B cell (primary cell): ENCODE data around the gene ARHGEF19. TPM values are rescaled to one million over a fixed set of nuclear protein-coding genes. Genes with fewer than 3 reads are reported as not detected.

Experiments used
- ATAC-seq: fragments of 200-7000 bp; cut with Tn5 transposase; one replicate; pipeline ENCODE4 v1.10.0; 2021; ENCODE audit warnings: low read depth, mild to moderate bottlenecking, moderate number of reproducible peaks, moderate library complexity
- CTCF ChIA-PET: fragments of 350-600 bp; sonication (Branson Sonifier 250); formaldehyde crosslinking; loops from one replicate; lab custom pipeline; 2021; ENCODE audit warnings: antibody characterized with exemption, inconsistent platforms; lab: Charles Lee
- POLR2A ChIA-PET: fragments of 350-600 bp; sonication (Branson Sonifier 250); formaldehyde crosslinking; loops from one replicate; lab custom pipeline; 2021; ENCODE audit warnings: antibody characterized with exemption; lab: Charles Lee
- DNase-seq: peaks from one replicate; pipeline ENCODE4 v3.0.0; 2013
- H2AFZ ChIP-seq: 2 replicates; pipeline ENCODE4 v1.6.1; 2012; ENCODE audit warnings: mild to moderate bottlenecking, low read depth, low read length; ENCODE audit not compliant: insufficient read depth, poor library complexity, severe bottlenecking
- H3K27ac ChIP-seq, 2 donors: 1 replicate in 1 of 2; 2 replicates in 1 of 2; pipeline ENCODE4 v1.5.1; 2012 to 2013; ENCODE audit warnings: low read length in 2 of 2, mild to moderate bottlenecking in 2 of 2, moderate library complexity in 1 of 2
- H3K27me3 ChIP-seq, 4 experiments: fragments of 200-600 bp in 1 of 4; sonication (generic) in 1 of 4; replicated peaks in 1 of 4; 1 replicate in 2 of 4; 2 replicates in 2 of 4; pipeline versions ENCODE4 v1.6.1 to v1.7.0; 2013 to 2016; ENCODE audit warnings: low read length in 3 of 4, mild to moderate bottlenecking in 2 of 4, mixed read lengths in 1 of 4, moderate library complexity in 1 of 4; ENCODE audit not compliant: insufficient read depth in 4 of 4, control insufficient read depth in 3 of 4; ENCODE audit errors: control extremely low read depth in 1 of 4
- H3K36me3 ChIP-seq, 2 experiments: replicated peaks in 1 of 2; 1 replicate in 1 of 2; 2 replicates in 1 of 2; pipeline versions ENCODE4 v1.6.1 to v1.7.1; 2013; ENCODE audit warnings: low read length in 1 of 2; ENCODE audit not compliant: insufficient read depth in 2 of 2, control insufficient read depth in 1 of 2; ENCODE audit errors: control extremely low read depth in 1 of 2, extremely low read depth in 1 of 2
- H3K4me1 ChIP-seq, 2 donors: fragments of 200-600 bp in 1 of 2; sonication (generic) in 1 of 2; 1 replicate in 1 of 2; 2 replicates in 1 of 2; pipeline versions ENCODE4 v1.5.1 to v1.6.1; 2013 to 2017; ENCODE audit warnings: low read length in 2 of 2; ENCODE audit not compliant: control insufficient read depth in 2 of 2, insufficient read depth in 2 of 2
- H3K4me2 ChIP-seq: replicated peaks from 2 replicates; pipeline ENCODE3; 2012; ENCODE audit warnings: mild to moderate bottlenecking, low read depth, low read length; ENCODE audit not compliant: poor library complexity, severe bottlenecking
- H3K4me3 ChIP-seq, 5 experiments: fragments of 200-600 bp in 1 of 5; sonication (generic) in 1 of 5; 1 replicate in 3 of 5; 2 replicates in 2 of 5; pipeline versions ENCODE4 v1.5.1 to v1.7.0; 2011 to 2016; ENCODE audit warnings: low read length in 4 of 5, mild to moderate bottlenecking in 4 of 5, low read depth in 2 of 5, control low read depth in 1 of 5, moderate library complexity in 1 of 5; ENCODE audit not compliant: insufficient read depth in 1 of 5; ENCODE audit errors: control extremely low read depth in 1 of 5, extremely low read depth in 1 of 5
- H3K79me2 ChIP-seq: fragments of 200-600 bp; sonication (generic); one replicate; pipeline ENCODE4 v1.6.0; 2016; ENCODE audit warnings: low read length; ENCODE audit not compliant: control insufficient read depth, insufficient read depth
- H3K9ac ChIP-seq: fragments of 200-600 bp; sonication (generic); 2 replicates; pipeline ENCODE4 v1.6.1; 2017; ENCODE audit warnings: mild to moderate bottlenecking, low read length, moderate library complexity
- H3K9me3 ChIP-seq, 3 donors: one replicate each; pipeline versions ENCODE4 v1.6.1 to v1.7.1; 2013; ENCODE audit warnings: low read length in 2 of 3; ENCODE audit not compliant: control insufficient read depth in 2 of 3, insufficient read depth in 1 of 3; ENCODE audit errors: control extremely low read depth in 1 of 3
- H4K20me1 ChIP-seq: 2 replicates; pipeline ENCODE4 v1.6.0; 2012; ENCODE audit warnings: mild to moderate bottlenecking, low read length; ENCODE audit not compliant: insufficient read depth, control insufficient read depth, poor library complexity, severe bottlenecking
- H3K27ac Mint-ChIP-seq: one replicate; pipeline ENCODE4 v1.8.0; 2021; ENCODE audit warnings: mixed read lengths
- H3K27me3 Mint-ChIP-seq: one replicate; pipeline ENCODE4 v1.8.0; 2021; ENCODE audit warnings: mixed read lengths
- H3K4me1 Mint-ChIP-seq: one replicate; pipeline ENCODE4 v1.8.0; 2021; ENCODE audit warnings: mixed read lengths
- H3K4me3 Mint-ChIP-seq: one replicate; pipeline ENCODE4 v1.8.0; 2021; ENCODE audit warnings: mixed read lengths
- H3K9me3 Mint-ChIP-seq: one replicate; pipeline ENCODE4 v1.8.0; 2022; ENCODE audit warnings: mixed read lengths; ENCODE audit not compliant: insufficient read depth
- EZH2 ChIP-seq: IDR thresholded peaks from 2 replicates; pipeline ENCODE4 v1.6.1; 2012; ENCODE audit warnings: borderline replicate concordance, low read depth, mild to moderate bottlenecking, moderate library complexity, low read length; ENCODE audit not compliant: insufficient read depth, poor library complexity, severe bottlenecking
- WGBS: methylation state at CpG from one replicate; pipeline ENCODE4 v1.1.5; 2013; ENCODE audit warnings: missing lambda C conversion rate; ENCODE audit not compliant: insufficient coverage; 5-methylcytosine and 5-hydroxymethylcytosine counted together
- intact Hi-C: fragments of 100-400 bp; cut with micrococcal nuclease; formaldehyde crosslinking; loops from one replicate; pipeline ENCODE4 v1.10.0; 2022
- polyA plus RNA-seq: library from polyadenylated mRNA; depleted of rRNA; stranded (reverse); fragments of >200 nt; gene quantifications from 2 replicates; pipeline ENCODE4 v1.2.3, GENCODE V29; 2012
- total RNA-seq, 2 donors: library from RNA; stranded (reverse); fragments of 120-200 nt in 1 of 2; gene quantifications; 1 replicate in 1 of 2; 2 replicates in 1 of 2; pipeline versions ENCODE4 v1.2.3 to v1.2.4, GENCODE V29; 2013 to 2022
- TF ChIP-seq, protein P1 (sequence below): fragments of 200-600 bp; IDR thresholded peaks from one replicate; pipeline ENCODE4 v1.8.0; 2022; ENCODE audit warnings: antibody characterized with exemption, mild to moderate bottlenecking

ARHGEF19 gene
- total and polyA plus RNA-seq, 2 donors (not counting 1 experiment from before 2014, with no cell fraction given): 13.9 to 20.9 TPM

DNA sequence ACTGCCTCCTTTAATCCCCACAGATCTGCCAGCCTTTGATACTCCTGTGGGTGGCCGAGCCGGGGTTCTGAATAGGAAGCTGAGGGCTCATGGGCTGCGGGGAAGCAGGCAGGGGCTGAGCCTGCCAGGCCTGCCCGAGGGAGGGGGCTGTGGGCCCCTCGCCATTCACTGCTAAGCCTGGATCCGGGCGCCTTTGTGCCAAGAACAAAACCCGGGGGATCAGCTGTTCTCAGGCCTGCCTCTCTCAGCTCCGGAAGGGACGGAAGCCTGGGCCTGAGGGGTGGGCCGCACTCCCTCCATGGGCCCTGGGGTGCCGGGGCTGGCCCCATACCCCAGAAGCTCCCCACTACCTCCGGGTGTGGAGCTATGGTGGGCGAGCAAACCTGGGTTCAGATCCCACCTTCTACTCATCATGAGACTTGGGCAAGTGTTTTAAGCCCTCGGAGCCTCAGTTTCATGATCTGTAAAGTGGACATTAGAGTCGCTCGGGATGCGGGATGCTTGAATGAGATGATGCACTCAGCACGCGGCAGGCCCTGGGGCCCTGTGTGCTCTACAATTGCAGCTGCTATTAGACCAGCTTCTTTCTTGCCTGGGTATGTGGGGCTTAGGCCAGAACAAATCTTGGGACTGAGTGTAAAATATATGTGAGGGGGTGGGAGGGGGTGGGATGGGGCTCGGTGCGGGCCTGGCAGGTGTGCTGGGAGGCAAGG lies 37.4 kb downstream of the ARHGEF19 start:
- Mint-ChIP-seq H3K27me3 (peaks cover 38% of the 10 kb centered on the region), H3K4me1 (peaks cover 2% of the 10 kb centered on the region), H3K9me3 (no peaks in the 10 kb centered on the region), H3K27ac (no peak overlapping the region), H3K4me3 (no peak overlapping the region)
- Histone ChIP-seq H3K9ac (no peak overlapping the region), H2AFZ (no peak overlapping the region), H3K27ac (no peak overlapping the region), H3K4me3 (no peak overlapping the region), H3K4me2 (no peak overlapping the region), H4K20me1 (no peaks in the 10 kb centered on the region), H3K9me3 (no peaks in the 10 kb centered on the region), H3K4me1 (peaks cover 0 to 1% of the 10 kb centered on the region in 2 donors), H3K79me2 (no peaks in the 10 kb centered on the region), H3K36me3 (no peaks in the 10 kb centered on the region), H3K27me3 (peaks cover 0 to 46% (median 5%) of the 10 kb centered on the region in 4 experiments)
- TF ChIP-seq, protein P1, sequence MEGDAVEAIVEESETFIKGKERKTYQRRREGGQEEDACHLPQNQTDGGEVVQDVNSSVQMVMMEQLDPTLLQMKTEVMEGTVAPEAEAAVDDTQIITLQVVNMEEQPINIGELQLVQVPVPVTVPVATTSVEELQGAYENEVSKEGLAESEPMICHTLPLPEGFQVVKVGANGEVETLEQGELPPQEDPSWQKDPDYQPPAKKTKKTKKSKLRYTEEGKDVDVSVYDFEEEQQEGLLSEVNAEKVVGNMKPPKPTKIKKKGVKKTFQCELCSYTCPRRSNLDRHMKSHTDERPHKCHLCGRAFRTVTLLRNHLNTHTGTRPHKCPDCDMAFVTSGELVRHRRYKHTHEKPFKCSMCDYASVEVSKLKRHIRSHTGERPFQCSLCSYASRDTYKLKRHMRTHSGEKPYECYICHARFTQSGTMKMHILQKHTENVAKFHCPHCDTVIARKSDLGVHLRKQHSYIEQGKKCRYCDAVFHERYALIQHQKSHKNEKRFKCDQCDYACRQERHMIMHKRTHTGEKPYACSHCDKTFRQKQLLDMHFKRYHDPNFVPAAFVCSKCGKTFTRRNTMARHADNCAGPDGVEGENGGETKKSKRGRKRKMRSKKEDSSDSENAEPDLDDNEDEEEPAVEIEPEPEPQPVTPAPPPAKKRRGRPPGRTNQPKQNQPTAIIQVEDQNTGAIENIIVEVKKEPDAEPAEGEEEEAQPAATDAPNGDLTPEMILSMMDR: no peak
- TF ChIP-seq EZH2: no peak
- intact Hi-C loops: no loop called here
- no peak for DNase-seq
- 85% methylated on average over 17 of the region's 22 CpGs for WGBS
- ChIA-PET POLR2A (no interaction called here), CTCF (no interaction called here)
- no peak for ATAC-seq

DNA sequence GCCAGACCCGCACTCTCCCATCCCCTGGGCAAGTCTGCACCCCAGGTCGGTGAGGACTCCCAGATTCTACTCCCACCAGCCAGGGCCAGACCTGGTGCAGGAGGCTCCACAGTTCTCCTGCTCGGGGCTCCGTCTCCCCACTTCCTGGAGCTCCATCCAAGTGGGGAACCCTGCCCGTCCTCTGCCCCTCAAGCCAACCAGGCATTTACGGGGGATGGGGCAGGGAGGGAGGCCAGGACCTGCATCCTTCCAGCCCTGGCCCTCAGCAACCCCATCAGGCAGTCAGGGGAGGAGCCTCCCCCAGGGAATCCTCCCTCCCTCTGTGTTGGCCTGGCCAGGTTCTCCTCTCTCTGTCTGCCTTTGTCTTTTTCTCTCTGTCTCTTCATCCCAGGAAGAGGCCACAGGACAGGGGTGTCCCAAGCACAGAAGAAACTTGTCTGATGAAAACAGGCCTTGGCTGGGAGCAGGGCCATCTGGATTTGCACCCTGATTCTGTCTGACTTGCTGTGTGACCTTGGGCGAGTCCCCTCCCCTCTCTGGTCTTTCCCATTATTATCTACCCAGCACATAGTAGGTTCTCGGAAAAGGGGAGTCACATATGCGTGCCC lies 38.1 kb downstream of the ARHGEF19 start:
- TF ChIP-seq EZH2: no peak
- TF ChIP-seq, protein P1: no peak
- WGBS: 81% methylated on average over 6 of the region's 9 CpGs
- no peak overlapping the region for H3K9ac ChIP-seq
- Mint-ChIP-seq H3K27me3 (peaks cover 38% of the 10 kb centered on the region), H3K27ac (no peak overlapping the region), H3K4me1 (peaks cover 4% of the 10 kb centered on the region), H3K4me3 (no peak overlapping the region), H3K9me3 (no peaks in the 10 kb centered on the region)
- no peak overlapping the region for H3K27ac ChIP-seq
- no peak overlapping the region for H3K4me3 ChIP-seq
- ATAC-seq: no peak
- H3K36me3 ChIP-seq: no peaks in the 10 kb centered on the region
- CTCF ChIA-PET: no interaction called here
- peaks cover 2 to 5% of the 10 kb centered on the region in 2 donors for H3K4me1 ChIP-seq
- POLR2A ChIA-PET: no interaction called here
- H3K9me3 ChIP-seq: no peaks in the 10 kb centered on the region
- DNase-seq: no peak
- H3K79me2 ChIP-seq: no peaks in the 10 kb centered on the region
- intact Hi-C loops: no loop called here
- H4K20me1 ChIP-seq: no peaks in the 10 kb centered on the region
- H3K4me2 ChIP-seq: no peak overlapping the region
- peaks cover 0 to 48% (median 6%) of the 10 kb centered on the region in 4 experiments for H3K27me3 ChIP-seq
- H2AFZ ChIP-seq: no peak overlapping the region
